SK-N-SH (cell line): Measurements from ENCODE around the gene NPHP1. TPM values are rescaled to one million over a fixed set of nuclear protein-coding genes. Genes with fewer than 3 reads are reported as not detected.

Experiments
- CTCF ChIA-PET: fragments of 300-600, 350-600 bp; formaldehyde crosslinking; extraction: SDS; loops from one replicate; lab custom pipeline; 2021; lab: Yijun Ruan, JAX
- POLR2A ChIA-PET: fragments of 350-600 bp; sonication (Branson Sonifier 250); formaldehyde crosslinking; extraction: SDS; loops from one replicate; lab custom pipeline; 2020; ENCODE audit warnings: antibody characterized with exemption, inconsistent platforms; lab: Yijun Ruan, JAX
- DNase-seq: peaks from one replicate; pipeline ENCODE4 v3.0.0; 2012
- H2AFZ ChIP-seq: fragments of 200-600 bp; sonication (generic); 2 replicates; pipeline ENCODE4 v1.8.1; 2016; ENCODE audit warnings: antibody characterized with exemption, mild to moderate bottlenecking, low read depth
- H3F3A ChIP-seq: fragments of 200-600 bp; sonication (generic); replicated peaks from 2 replicates; pipeline ENCODE3; 2016; ENCODE audit warnings: antibody characterized with exemption, mild to moderate bottlenecking; ENCODE audit not compliant: insufficient read depth
- H3K27ac ChIP-seq, 2 experiments: fragments of 200-500 bp in 1 of 2; fragments of 200-600 bp in 1 of 2; sonication (Bioruptor generic) in 1 of 2; sonication (generic), shearing (Covaris generic) in 1 of 2; 2 replicates each; pipeline versions ENCODE4 v1.5.1 to v1.6.1; 2014 to 2016; ENCODE audit warnings: low read depth in 2 of 2, inconsistent platforms in 1 of 2, low read length in 1 of 2, mild to moderate bottlenecking in 1 of 2, mixed read lengths in 1 of 2
- H3K27me3 ChIP-seq: fragments of 200-600 bp; sonication (generic), shearing (Covaris generic); 2 replicates; pipeline ENCODE4 v1.6.1; 2016; ENCODE audit warnings: mixed run types; ENCODE audit not compliant: insufficient read depth
- H3K36me3 ChIP-seq, 2 experiments: fragments of 200-500 bp in 1 of 2; fragments of 200-600 bp in 1 of 2; sonication (Bioruptor generic) in 1 of 2; sonication (generic) in 1 of 2; replicated peaks in 1 of 2; 2 replicates each; pipeline versions ENCODE3 to v1.5.1; 2014 to 2016; ENCODE audit warnings: low read length in 1 of 2, mild to moderate bottlenecking in 1 of 2; ENCODE audit not compliant: insufficient read depth in 2 of 2, control insufficient read depth in 1 of 2
- H3K4me1 ChIP-seq, 2 experiments: fragments of 200-500 bp in 1 of 2; fragments of 200-600 bp in 1 of 2; sonication (Bioruptor generic) in 1 of 2; sonication (generic), shearing (Covaris generic) in 1 of 2; 2 replicates each; pipeline versions ENCODE4 v1.5.1 to v1.6.1; 2014 to 2016; ENCODE audit warnings: low read depth in 1 of 2, low read length in 1 of 2, mixed run types in 1 of 2; ENCODE audit not compliant: insufficient read depth in 2 of 2, control insufficient read depth in 1 of 2
- H3K4me2 ChIP-seq: fragments of 200-600 bp; sonication (generic), shearing (Covaris generic); 2 replicates; pipeline ENCODE4 v1.6.1; 2017; ENCODE audit warnings: mixed run types
- H3K4me3 ChIP-seq, 2 experiments: fragments of 200-500 bp in 1 of 2; fragments of 200-600 bp in 1 of 2; sonication (Bioruptor generic) in 1 of 2; sonication (generic), shearing (Covaris generic) in 1 of 2; 2 replicates each; pipeline versions ENCODE4 v1.5.1 to v1.8.1; 2014 to 2016; ENCODE audit warnings: low read depth in 2 of 2, inconsistent platforms in 1 of 2, low read length in 1 of 2, mild to moderate bottlenecking in 1 of 2, mixed read lengths in 1 of 2, moderate library complexity in 1 of 2
- H3K79me2 ChIP-seq: fragments of 200-600 bp; sonication (generic); 2 replicates; pipeline ENCODE4 v1.8.1; 2017; ENCODE audit warnings: mild to moderate bottlenecking; ENCODE audit not compliant: insufficient read depth
- H3K9ac ChIP-seq: fragments of 200-600 bp; sonication (generic); 2 replicates; pipeline ENCODE4 v1.6.1; 2017; ENCODE audit warnings: mixed run types
- H3K9me2 ChIP-seq: fragments of 200-600 bp; sonication (generic); 2 replicates; pipeline ENCODE4 v1.6.1; 2017; ENCODE audit warnings: mixed run types
- H3K9me3 ChIP-seq: fragments of 200-600 bp; sonication (generic); 2 replicates; pipeline ENCODE4 v1.6.1; 2017; ENCODE audit warnings: mixed run types, mild to moderate bottlenecking, moderate library complexity
- H4K20me1 ChIP-seq: fragments of 200-600 bp; sonication (generic); 2 replicates; pipeline ENCODE4 v1.6.1; 2017; ENCODE audit warnings: mild to moderate bottlenecking, mixed run types; ENCODE audit not compliant: insufficient read depth
- FOXM1 ChIP-seq: IDR thresholded peaks from 2 replicates; pipeline ENCODE4 v1.4.0; 2012; ENCODE audit warnings: low read depth, mild to moderate bottlenecking
- PBX3 ChIP-seq: IDR thresholded peaks from 2 replicates; pipeline ENCODE4; 2012
- TCF12 ChIP-seq: IDR thresholded peaks from 2 replicates; pipeline ENCODE4 v1.4.0; 2012
- WGBS: methylation state at CpG from one replicate; pipeline ENCODE4 v1.1.6; 2017; ENCODE audit warnings: low lambda C conversion rate; 5-methylcytosine and 5-hydroxymethylcytosine counted together
- polyA plus RNA-seq, 3 experiments: library from polyadenylated mRNA; depleted of rRNA; stranded (reverse); fragments of >200 nt; gene quantifications; 2 replicates each; pipeline ENCODE4 v1.2.3, GENCODE V29; 2012
- TF ChIP-seq, protein P1 (sequence below): IDR thresholded peaks from 2 replicates; pipeline ENCODE4 v1.6.1; 2012; ENCODE audit warnings: mild to moderate bottlenecking, low read depth, low read length, moderate library complexity
- TF ChIP-seq, protein P2 (sequence below): fragments of 150-350 bp; IDR thresholded peaks from 2 replicates; pipeline ENCODE4 v1.6.1; 2016; ENCODE audit warnings: mild to moderate bottlenecking, low read depth, low read length
- TF ChIP-seq, protein P3 (sequence below): IDR thresholded peaks from 2 replicates; pipeline ENCODE4 v1.4.0; 2012; ENCODE audit warnings: low read depth, borderline replicate concordance

The NPHP1 gene
- polyA plus RNA-seq, 1 of the 3 experiments (the other 2 are of a cell fraction), result 5.0 TPM

DNA sequence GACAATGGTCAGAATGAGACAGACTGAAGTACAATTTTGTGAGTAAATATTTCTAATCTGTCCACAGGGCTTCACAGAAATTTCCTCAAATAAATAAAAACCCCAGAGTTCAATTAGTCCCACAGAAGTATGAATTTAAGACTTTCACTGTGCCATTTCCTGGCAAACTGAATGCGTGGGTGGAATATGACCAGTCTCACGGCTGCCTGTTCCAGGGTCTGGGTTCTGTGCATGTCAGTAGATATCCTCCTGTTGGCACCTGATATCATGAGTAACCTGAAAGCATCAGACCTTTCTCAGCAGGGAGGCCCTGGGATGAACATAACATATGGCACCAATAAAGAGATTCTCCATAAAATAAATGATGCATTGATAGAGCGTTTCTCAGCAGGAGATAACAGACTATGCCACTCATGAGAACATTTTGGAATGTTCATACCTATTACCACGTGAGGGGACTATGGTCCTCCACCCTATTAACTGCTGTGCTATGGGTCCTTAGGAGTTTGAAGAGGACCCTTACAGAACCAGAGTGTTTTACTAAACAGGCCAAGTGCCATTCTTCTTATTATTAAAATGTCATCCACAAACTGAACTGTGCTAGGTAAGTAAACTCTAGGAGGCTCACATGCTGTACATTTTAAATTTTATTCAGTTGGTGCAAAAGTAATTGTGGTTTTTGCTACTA, 78.6 kb downstream of the NPHP1 start:
- no peak for DNase-seq
- ChIA-PET CTCF (interaction anchor here (2.1 kb wide), 1 partner anchor 10 kb away, joined by 6 read pairs; the partner anchor contains the start of gene MALL), POLR2A (no interaction called here)
- H3K36me3 ChIP-seq, result peaks cover 0 to 2% of the 10 kb centered on the region in 2 experiments
- H3K27me3 ChIP-seq, result no peaks in the 10 kb centered on the region
- H4K20me1 ChIP-seq, result no peaks in the 10 kb centered on the region
- no peaks in the 10 kb centered on the region for H3K9me2 ChIP-seq
- H3K4me1 ChIP-seq, result 0 out of 4 replicates have a peak, but pooled peaks cover 0 to 12% of the 10 kb centered on the region in 2 experiments
- no peaks in the 10 kb centered on the region for H3K9me3 ChIP-seq
- H3F3A ChIP-seq, result peaks cover 7% of the 10 kb centered on the region
- H3K4me2 ChIP-seq, result no peak overlapping the region
- 0 out of 2 replicates have a peak, but pooled peaks have one; percentile 10 for TF ChIP-seq PBX3
- TF ChIP-seq, protein P1, sequence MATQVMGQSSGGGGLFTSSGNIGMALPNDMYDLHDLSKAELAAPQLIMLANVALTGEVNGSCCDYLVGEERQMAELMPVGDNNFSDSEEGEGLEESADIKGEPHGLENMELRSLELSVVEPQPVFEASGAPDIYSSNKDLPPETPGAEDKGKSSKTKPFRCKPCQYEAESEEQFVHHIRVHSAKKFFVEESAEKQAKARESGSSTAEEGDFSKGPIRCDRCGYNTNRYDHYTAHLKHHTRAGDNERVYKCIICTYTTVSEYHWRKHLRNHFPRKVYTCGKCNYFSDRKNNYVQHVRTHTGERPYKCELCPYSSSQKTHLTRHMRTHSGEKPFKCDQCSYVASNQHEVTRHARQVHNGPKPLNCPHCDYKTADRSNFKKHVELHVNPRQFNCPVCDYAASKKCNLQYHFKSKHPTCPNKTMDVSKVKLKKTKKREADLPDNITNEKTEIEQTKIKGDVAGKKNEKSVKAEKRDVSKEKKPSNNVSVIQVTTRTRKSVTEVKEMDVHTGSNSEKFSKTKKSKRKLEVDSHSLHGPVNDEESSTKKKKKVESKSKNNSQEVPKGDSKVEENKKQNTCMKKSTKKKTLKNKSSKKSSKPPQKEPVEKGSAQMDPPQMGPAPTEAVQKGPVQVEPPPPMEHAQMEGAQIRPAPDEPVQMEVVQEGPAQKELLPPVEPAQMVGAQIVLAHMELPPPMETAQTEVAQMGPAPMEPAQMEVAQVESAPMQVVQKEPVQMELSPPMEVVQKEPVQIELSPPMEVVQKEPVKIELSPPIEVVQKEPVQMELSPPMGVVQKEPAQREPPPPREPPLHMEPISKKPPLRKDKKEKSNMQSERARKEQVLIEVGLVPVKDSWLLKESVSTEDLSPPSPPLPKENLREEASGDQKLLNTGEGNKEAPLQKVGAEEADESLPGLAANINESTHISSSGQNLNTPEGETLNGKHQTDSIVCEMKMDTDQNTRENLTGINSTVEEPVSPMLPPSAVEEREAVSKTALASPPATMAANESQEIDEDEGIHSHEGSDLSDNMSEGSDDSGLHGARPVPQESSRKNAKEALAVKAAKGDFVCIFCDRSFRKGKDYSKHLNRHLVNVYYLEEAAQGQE, result no peak
- TF ChIP-seq TCF12, result peak; percentile 44; the same call in 1 of the 2 replicates
- no peak overlapping the region for H2AFZ ChIP-seq
- H3K9ac ChIP-seq, result no peak overlapping the region
- no peak overlapping the region for H3K4me3 ChIP-seq
- H3K79me2 ChIP-seq, result no peaks in the 10 kb centered on the region
- H3K27ac ChIP-seq, result peak overlapping the region in 1 of 2 experiments; percentile 51; a peak in 1 of 4 replicates
- WGBS, result 56% methylated on average over 4 of the region's 4 CpGs

GRCh38 chr2:110124939-110125691, 79.7 kb downstream of the NPHP1 start:
- ChIA-PET CTCF (interaction anchor here (1.3 kb wide), 1 partner anchor 9 kb away, joined by 3 read pairs; the partner anchor contains the start of gene MALL), POLR2A (no interaction called here)
- H3K4me1 ChIP-seq, result 0 out of 4 replicates have a peak, but pooled peaks cover 0 to 12% of the 10 kb centered on the region in 2 experiments
- H3K27ac ChIP-seq, result peak overlapping the region in 1 of 2 experiments; percentile 51; a peak in 3 of 4 replicates
- H3K79me2 ChIP-seq, result no peaks in the 10 kb centered on the region
- 82% methylated on average over 6 of the region's 6 CpGs for WGBS
- TF ChIP-seq FOXM1, result no peak
- TF ChIP-seq, protein P2, sequence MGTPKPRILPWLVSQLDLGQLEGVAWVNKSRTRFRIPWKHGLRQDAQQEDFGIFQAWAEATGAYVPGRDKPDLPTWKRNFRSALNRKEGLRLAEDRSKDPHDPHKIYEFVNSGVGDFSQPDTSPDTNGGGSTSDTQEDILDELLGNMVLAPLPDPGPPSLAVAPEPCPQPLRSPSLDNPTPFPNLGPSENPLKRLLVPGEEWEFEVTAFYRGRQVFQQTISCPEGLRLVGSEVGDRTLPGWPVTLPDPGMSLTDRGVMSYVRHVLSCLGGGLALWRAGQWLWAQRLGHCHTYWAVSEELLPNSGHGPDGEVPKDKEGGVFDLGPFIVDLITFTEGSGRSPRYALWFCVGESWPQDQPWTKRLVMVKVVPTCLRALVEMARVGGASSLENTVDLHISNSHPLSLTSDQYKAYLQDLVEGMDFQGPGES, result no peak
- TF ChIP-seq, protein P3, sequence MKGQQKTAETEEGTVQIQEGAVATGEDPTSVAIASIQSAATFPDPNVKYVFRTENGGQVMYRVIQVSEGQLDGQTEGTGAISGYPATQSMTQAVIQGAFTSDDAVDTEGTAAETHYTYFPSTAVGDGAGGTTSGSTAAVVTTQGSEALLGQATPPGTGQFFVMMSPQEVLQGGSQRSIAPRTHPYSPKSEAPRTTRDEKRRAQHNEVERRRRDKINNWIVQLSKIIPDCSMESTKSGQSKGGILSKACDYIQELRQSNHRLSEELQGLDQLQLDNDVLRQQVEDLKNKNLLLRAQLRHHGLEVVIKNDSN, result no peak
- no peak for DNase-seq
- no peaks in the 10 kb centered on the region for H3K9me3 ChIP-seq
- no peak overlapping the region for H3K9ac ChIP-seq
- H4K20me1 ChIP-seq, result no peaks in the 10 kb centered on the region
- peak overlapping the region; percentile 38; the same call in 1 of the 2 replicates for H2AFZ ChIP-seq
- no peaks in the 10 kb centered on the region for H3K27me3 ChIP-seq
- no peak overlapping the region for H3K4me2 ChIP-seq
- no peak overlapping the region for H3K4me3 ChIP-seq
- H3K9me2 ChIP-seq, result no peaks in the 10 kb centered on the region
- no peaks in the 10 kb centered on the region for H3K36me3 ChIP-seq
- peaks cover 7% of the 10 kb centered on the region for H3F3A ChIP-seq
